DOHH2 (cell line): ENCODE data around the gene RBBP8NL.

Experiments
- CTCF ChIP-seq: fragments of 200-600 bp; sonication (generic); IDR thresholded peaks from one replicate; pipeline ENCODE4 v1.5.1; 2014; ENCODE audit warnings: antibody characterized with exemption, mild to moderate bottlenecking, low read depth, low read length; ENCODE audit not compliant: poor library complexity, severe bottlenecking
- EZH2phosphoT487 ChIP-seq: fragments of 200-600 bp; sonication (generic); IDR thresholded peaks from 2 replicates; pipeline ENCODE4 v1.6.1; 2017; ENCODE audit warnings: borderline replicate concordance, mild to moderate bottlenecking, antibody characterized with exemption, low read length, moderate library complexity, mixed read lengths

GRCh38 chr20:62402456-62403150, 24.7 kb downstream of the RBBP8NL start:
- TF ChIP-seq CTCF (no peak), EZH2phosphoT487 (no peak)
